ENCODE measurements around the gene CELF4.
A peak's percentile ranks its signal among the peaks of the same experiment; 100 is the strongest.

CELF4 gene

DNA sequence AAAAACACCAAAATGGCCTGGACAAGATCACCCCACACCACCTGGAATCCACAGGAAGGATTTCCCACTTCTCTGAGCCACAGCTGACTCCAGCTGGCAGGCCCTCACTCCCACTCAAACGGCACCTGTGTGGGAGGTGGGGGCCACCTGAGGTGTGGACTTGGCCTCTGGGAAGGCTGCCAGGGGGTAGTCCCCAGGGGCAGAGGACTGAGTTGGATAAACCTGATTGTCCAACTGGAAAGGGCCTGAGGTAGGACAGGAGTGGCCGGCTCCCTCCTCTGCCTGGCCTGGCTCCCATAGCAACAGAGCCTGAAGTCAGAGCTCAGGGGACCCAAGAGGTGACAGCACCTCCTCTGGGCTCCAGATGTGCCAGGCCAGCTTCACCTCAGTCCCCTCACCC lies 300.2 kb downstream of the CELF4 start:
- no peak overlapping the region for H3K9ac ChIP-seq
- peaks cover 0 to 2% (median 0%) of the 10 kb centered on the region in 11 experiments; a peak in 1 of 22 replicates for H3K9me3 ChIP-seq (replicated peaks in 1 of 11)

DNA sequence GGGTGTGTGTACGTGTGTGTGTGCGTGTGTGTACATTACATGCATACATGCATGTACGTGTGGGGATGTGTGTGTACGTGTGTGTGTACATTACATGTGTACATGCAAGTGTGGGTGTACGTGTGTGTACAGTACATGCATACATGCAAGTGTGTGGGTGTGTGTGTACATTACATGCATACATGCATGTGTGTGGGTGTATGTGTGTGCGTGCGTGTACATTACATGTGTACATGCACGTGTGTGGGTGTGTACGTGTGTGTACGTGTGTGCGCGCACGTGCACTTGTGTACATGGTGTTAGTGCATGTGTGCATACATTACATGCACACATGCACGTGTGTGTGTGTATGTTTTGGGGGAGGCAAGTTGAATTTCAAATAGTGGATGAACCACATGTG lies 300.6 kb downstream of the CELF4 start:
- H3K27me3 ChIP-seq: no peaks in the 10 kb centered on the region
- H3K27ac ChIP-seq: no peak overlapping the region
- H3K4me2 ChIP-seq: no peak overlapping the region
- H3K36me3 ChIP-seq: no peaks in the 10 kb centered on the region
- no peak overlapping the region for H3K4me3 ChIP-seq
- no peak for TF ChIP-seq Cebpa-rat (IDR thresholded peaks at IDR 0.05)
- H3K9ac ChIP-seq: no peak overlapping the region
- no peaks in the 10 kb centered on the region for H3K9me3 ChIP-seq (replicated peaks in 1 of 11)
- 0 out of 20 replicates have a peak, but pooled peaks cover 0 to 4% (median 0%) of the 10 kb centered on the region in 10 experiments for H3K4me1 ChIP-seq
- peaks cover 0 to 38% (median 0%) of the 10 kb centered on the region in 11 experiments; a peak in 5 of 22 replicates for H4K20me1 ChIP-seq

More for the DNA sequence above, 300.2 kb downstream of the CELF4 start:
- H3K36me3 ChIP-seq: no peaks in the 10 kb centered on the region
- TF ChIP-seq Cebpa-rat (IDR thresholded peaks at IDR 0.05): no peak
- no peak overlapping the region for H3K4me3 ChIP-seq
- H3K27me3 ChIP-seq: no peaks in the 10 kb centered on the region
- 0 out of 20 replicates have a peak, but pooled peaks cover 0 to 4% (median 0%) of the 10 kb centered on the region in 10 experiments for H3K4me1 ChIP-seq
- no peak overlapping the region for H3K27ac ChIP-seq
- no peak overlapping the region for H3K4me2 ChIP-seq
- peaks cover 0 to 34% (median 0%) of the 10 kb centered on the region in 11 experiments; a peak in 4 of 22 replicates for H4K20me1 ChIP-seq

DNA sequence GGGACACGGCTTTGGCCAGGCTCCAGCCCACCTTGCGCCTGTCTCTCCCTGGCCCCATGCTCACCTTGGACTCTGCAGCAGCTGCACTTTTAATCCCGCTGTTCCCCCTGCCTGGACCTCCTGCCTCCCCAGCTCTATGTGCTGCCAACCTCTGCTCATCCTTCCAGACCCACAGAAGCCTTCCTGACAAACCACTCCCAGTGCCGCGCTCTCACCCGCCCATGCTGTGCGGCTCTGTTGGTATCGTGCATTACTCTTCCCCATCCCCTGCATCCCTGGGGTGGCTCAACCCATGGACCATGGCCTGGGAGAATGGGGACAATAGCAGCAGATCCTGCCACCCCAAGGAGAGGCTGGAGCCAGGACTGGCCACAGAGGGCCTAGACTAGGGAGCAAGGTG lies 303.6 kb downstream of the CELF4 start:
- no peaks in the 10 kb centered on the region for H3K9me3 ChIP-seq (replicated peaks in 1 of 11)
- no peak overlapping the region for H3K4me2 ChIP-seq
- H3K27me3 ChIP-seq: no peaks in the 10 kb centered on the region
- H3K4me3 ChIP-seq: no peak overlapping the region
- TF ChIP-seq Cebpa-rat (IDR thresholded peaks at IDR 0.05): no peak
- H3K27ac ChIP-seq: no peak overlapping the region
- H3K9ac ChIP-seq: no peak overlapping the region
- H3K4me1 ChIP-seq: peaks cover 0 to 8% (median 0%) of the 10 kb centered on the region in 10 experiments; a peak in 4 of 20 replicates
- no peaks in the 10 kb centered on the region for H3K36me3 ChIP-seq
- peaks cover 0 to 29% (median 0%) of the 10 kb centered on the region in 11 experiments; a peak in 6 of 22 replicates for H4K20me1 ChIP-seq

DNA sequence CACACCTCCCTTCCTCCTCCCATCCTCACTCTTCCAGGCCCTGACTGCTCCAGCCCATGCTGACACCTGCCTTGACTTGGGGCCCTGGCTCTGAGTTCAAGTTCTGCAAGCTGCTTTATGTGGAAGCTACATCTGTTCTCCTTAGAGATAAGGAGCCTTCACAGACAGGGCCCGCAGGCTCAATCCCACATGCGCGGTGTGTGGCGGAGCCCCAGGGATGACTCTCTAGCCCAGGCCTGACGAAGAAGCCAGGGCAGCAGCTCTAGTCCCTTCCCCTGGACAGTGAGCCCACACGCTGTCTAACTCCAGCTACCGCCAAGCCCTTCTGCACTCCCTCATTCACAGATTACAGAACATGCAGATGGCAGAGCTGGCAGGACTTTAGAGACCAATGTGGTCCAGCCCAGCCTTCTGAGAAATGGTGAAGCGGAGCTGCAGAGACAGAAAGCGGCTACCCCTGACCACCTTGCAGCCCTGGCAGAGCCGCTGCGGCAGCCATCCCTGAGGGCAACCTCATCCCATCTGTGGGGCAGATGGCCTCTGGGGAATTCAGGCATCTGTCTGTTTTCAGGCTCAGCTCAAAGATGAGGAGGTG lies 304.3 kb downstream of the CELF4 start:
- no peak overlapping the region for H3K9ac ChIP-seq
- no peaks in the 10 kb centered on the region for H3K9me3 ChIP-seq (replicated peaks in 1 of 11)
- no peak for TF ChIP-seq Cebpa-rat (IDR thresholded peaks at IDR 0.05)
- H3K36me3 ChIP-seq: no peaks in the 10 kb centered on the region
- H3K27ac ChIP-seq: no peak overlapping the region
- no peaks in the 10 kb centered on the region for H3K27me3 ChIP-seq
- peaks cover 0 to 13% (median 0%) of the 10 kb centered on the region in 10 experiments; a peak in 4 of 20 replicates for H3K4me1 ChIP-seq
- H4K20me1 ChIP-seq: peaks cover 0 to 22% (median 0%) of the 10 kb centered on the region in 11 experiments; a peak in 6 of 22 replicates
- H3K4me3 ChIP-seq: no peak overlapping the region
- no peak overlapping the region for H3K4me2 ChIP-seq

DNA sequence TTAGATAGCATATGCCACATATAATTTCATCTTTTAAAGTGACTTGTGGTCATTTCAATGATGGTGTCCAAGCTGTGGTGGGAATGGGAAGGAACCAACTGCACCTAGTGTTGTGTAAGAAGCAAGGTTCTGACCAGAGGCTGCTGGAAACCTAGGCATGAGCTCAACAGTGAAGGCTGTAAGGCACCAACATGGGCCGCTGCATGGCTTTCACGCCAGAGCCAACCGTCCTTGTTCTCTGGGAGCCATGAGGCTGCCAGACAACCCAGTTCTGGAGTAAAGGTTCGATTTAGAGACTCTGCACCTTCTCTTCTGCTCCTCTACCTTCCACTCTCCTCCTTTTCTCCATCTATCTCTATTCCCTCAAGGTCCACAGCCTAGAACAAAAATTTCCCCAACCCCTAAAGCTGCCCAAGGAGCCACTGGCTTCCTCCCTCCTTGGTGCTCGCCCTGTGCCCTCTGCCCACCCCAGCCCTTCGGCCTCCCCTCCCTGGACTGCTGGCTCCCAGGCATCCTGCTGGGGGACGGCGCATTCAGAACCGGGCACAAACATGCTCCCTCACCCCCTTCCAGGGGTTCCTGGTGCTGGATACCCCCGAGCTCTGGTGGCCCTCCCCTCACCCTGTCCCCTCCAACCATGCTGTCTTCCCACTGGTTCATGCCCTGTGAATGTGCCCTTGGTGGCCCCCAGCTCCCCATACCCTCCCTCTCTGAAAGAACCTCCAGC lies 305.1 kb downstream of the CELF4 start:
- Histone ChIP-seq H3K36me3 (no peaks in the 10 kb centered on the region), H3K9me3 (replicated peaks in 1 of 11) (no peaks in the 10 kb centered on the region)

DNA sequence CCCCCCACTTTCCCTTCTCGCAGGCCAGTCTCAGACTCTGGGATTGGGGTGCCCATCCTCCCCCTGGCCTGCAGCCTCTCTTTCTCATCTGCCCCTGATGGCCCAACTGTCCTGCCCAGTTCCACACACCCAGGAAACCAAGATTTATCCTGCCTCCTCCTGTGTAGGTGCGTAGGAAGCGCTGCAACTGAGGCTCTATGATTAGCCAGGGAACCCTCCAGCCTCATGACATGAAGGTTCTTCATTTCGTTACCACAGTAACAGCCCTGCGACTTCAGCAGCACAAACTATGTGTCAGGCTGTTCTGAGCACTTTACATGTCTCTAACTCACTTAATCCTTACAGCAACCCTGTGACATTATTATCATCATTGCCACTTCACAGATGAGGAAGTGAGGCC lies 305.9 kb downstream of the CELF4 start:
- Histone ChIP-seq H3K4me2 (no peak overlapping the region), H3K4me3 (no peak overlapping the region), H4K20me1 (peaks cover 0 to 11% (median 0%) of the 10 kb centered on the region in 11 experiments; a peak in 5 of 22 replicates), H3K9ac (no peak overlapping the region), H3K27ac (no peak overlapping the region), H3K36me3 (no peaks in the 10 kb centered on the region), H3K27me3 (peaks cover 0 to 9% (median 4%) of the 10 kb centered on the region in 11 experiments; a peak in 15 of 22 replicates), H3K4me1 (peaks cover 0 to 13% (median 0%) of the 10 kb centered on the region in 10 experiments; a peak in 4 of 20 replicates), H3K9me3 (replicated peaks in 1 of 11) (no peaks in the 10 kb centered on the region)
- TF ChIP-seq Cebpa-rat (IDR thresholded peaks at IDR 0.05): no peak

More for the DNA sequence above, 305.1 kb downstream of the CELF4 start:
- 0 out of 22 replicates have a peak, but pooled peaks cover 0 to 3% (median 0%) of the 10 kb centered on the region in 11 experiments for H3K27me3 ChIP-seq
- peaks cover 0 to 13% (median 0%) of the 10 kb centered on the region in 10 experiments; a peak in 4 of 20 replicates for H3K4me1 ChIP-seq
- no peak for TF ChIP-seq Cebpa-rat (IDR thresholded peaks at IDR 0.05)
- H3K27ac ChIP-seq: no peak overlapping the region
- H3K4me3 ChIP-seq: no peak overlapping the region
- H4K20me1 ChIP-seq: peaks cover 0 to 14% (median 0%) of the 10 kb centered on the region in 11 experiments; a peak in 5 of 22 replicates
- no peak overlapping the region for H3K4me2 ChIP-seq
- H3K9ac ChIP-seq: no peak overlapping the region

DNA sequence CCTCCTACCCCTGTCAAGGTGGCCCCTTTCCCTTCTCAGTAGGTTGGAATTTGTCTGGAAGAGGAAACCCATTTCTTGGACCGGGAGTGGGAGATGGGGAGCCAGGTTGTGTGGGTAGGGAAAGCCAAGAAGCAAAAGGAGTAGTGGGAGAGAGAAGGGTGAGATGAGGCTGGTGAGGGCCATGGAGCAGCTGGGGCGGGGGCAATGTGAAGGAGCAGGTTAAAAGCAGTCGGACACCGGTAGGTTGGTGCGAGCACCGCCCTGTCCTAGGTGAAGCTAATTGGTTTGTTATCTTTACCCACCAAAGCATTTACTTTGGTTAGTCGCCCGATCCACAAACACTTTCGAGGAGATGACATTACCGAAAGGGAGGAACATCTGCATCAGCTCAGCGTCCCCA lies 306.8 kb downstream of the CELF4 start:
- Histone ChIP-seq H3K36me3 (no peaks in the 10 kb centered on the region), H3K4me3 (no peak overlapping the region), H3K27ac (no peak overlapping the region), H4K20me1 (peaks cover 0 to 11% (median 0%) of the 10 kb centered on the region in 11 experiments; a peak in 5 of 22 replicates), H3K27me3 (peaks cover 0 to 15% (median 9%) of the 10 kb centered on the region in 11 experiments; a peak in 18 of 22 replicates), H3K4me2 (no peak overlapping the region), H3K9me3 (replicated peaks in 1 of 11) (no peaks in the 10 kb centered on the region), H3K9ac (no peak overlapping the region), H3K4me1 (peaks cover 0 to 13% (median 0%) of the 10 kb centered on the region in 10 experiments; a peak in 4 of 20 replicates)
- TF ChIP-seq Cebpa-rat (IDR thresholded peaks at IDR 0.05): no peak

DNA sequence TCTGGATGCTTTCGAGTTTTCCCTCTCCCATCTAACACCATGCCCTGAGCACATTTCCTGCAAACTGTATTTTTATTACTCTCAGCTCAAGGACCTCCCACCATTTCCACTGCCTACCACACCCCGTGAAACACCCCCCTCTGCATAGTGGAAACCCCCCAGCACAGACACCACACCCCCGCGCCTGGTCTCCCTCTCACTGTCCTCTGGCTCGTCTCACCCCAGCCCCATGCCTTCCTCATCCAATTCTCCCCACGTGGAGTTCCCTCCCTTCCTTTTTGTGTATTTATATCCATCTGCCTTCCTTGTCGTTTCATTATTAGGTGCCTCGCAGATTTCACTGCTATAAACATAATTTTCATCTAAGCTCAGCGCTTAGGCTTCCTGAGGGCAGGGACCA lies 307.5 kb downstream of the CELF4 start:
- Histone ChIP-seq H3K9me3 (replicated peaks in 1 of 11) (no peaks in the 10 kb centered on the region), H3K4me1 (peaks cover 0 to 13% (median 0%) of the 10 kb centered on the region in 10 experiments; a peak in 4 of 20 replicates), H3K27me3 (peaks cover 0 to 21% (median 13%) of the 10 kb centered on the region in 11 experiments; a peak in 18 of 22 replicates), H3K4me3 (no peak overlapping the region), H4K20me1 (peaks cover 0 to 11% (median 0%) of the 10 kb centered on the region in 11 experiments; a peak in 5 of 22 replicates), H3K36me3 (no peaks in the 10 kb centered on the region), H3K9ac (no peak overlapping the region), H3K4me2 (no peak overlapping the region), H3K27ac (no peak overlapping the region)
- TF ChIP-seq Cebpa-rat (IDR thresholded peaks at IDR 0.05): no peak

DNA sequence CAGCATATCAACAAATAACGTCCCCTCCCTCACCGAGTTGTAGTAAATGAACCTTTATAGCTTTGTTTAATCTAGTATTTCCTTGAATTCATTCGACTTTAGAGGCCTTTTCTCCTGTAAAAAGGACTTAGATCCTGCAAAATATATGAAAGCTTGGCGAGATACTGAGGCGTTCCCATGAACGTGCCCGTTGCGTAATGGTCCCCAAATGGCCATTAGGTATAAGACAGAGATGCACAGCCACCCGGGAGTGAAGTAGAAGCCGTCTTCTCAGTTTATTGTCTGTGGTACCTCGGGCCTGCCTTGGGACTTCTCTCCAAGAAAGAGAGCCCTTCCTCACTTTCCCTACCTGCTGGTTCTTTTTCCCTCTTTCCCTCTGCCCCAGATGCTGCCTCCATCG lies 310.6 kb downstream of the CELF4 start:
- Histone ChIP-seq H4K20me1 (peaks cover 0 to 13% (median 0%) of the 10 kb centered on the region in 11 experiments; a peak in 4 of 22 replicates), H3K4me3 (no peak overlapping the region), H3K27me3 (peaks cover 0 to 26% (median 14%) of the 10 kb centered on the region in 11 experiments; a peak in 18 of 22 replicates), H3K27ac (no peak overlapping the region), H3K4me2 (no peak overlapping the region), H3K9ac (no peak overlapping the region), H3K36me3 (no peaks in the 10 kb centered on the region), H3K9me3 (replicated peaks in 1 of 11) (no peaks in the 10 kb centered on the region), H3K4me1 (peaks cover 0 to 18% (median 3%) of the 10 kb centered on the region in 10 experiments; a peak in 10 of 20 replicates)
- 0 out of 22 replicates have a peak, but pooled peaks of 1 of the 11 experiments have one; percentile 8 for TF ChIP-seq Cebpa-rat (IDR thresholded peaks at IDR 0.05)

All from BLaER1 treated with 17β-estradiol and CSF1 and Interleukin-3, amounts not matched to agents 10 nM and 100 nM (cell line).